GM19043 (cell line): Measurements from ENCODE around the gene CCR5AS.
"Not testable (repeated sequence)": the region's sequence is repeated elsewhere in the genome, so short reads cannot be mapped to it uniquely, and the experiment has no call there.

Source experiments
- ATAC-seq: cut with Tn5 transposase; IDR thresholded peaks from one replicate; pipeline ENCODE4 v1.9.1; 2021; ENCODE audit warnings: low read depth; ENCODE audit not compliant: unreplicated experiment

CCR5AS gene

GRCh38 chr3:46429671-46430070 is 22.8 kb upstream of the CCR5AS start:
- ATAC-seq: no peak

- no peak for ATAC-seq
Measured at GRCh38 chr3:46429250-46429649, 22.4 kb upstream of the CCR5AS start.

- no peak for ATAC-seq
Measured at GRCh38 chr3:46427916-46428833, 21.3 kb upstream of the CCR5AS start.

- ATAC-seq: not testable (repeated sequence)
Measured at GRCh38 chr3:46427404-46427803, 20.5 kb upstream of the CCR5AS start.

DNA sequence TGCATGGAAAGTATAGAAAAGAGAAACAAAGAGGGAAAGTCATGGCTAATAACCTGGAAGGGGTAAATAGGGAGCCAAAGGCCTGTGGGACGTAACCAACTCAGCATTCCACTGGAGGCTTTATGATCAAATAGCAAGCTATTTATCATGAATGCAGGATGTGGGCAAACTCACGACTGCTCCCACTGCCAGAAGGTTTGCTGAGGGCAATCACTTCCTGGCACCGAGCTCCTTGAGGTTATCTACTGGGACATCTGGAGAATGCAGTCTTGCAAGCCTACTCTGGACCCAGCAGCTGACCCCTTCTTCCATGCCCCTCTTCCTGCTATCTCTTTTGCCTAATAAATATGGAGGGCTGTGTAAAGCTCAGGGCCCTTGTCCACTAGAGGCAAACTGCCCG is 19.6 kb upstream of the CCR5AS start:
- not testable (repeated sequence) for ATAC-seq

GRCh38 chr3:46423588-46423987 is 16.7 kb upstream of the CCR5AS start:
- no peak for ATAC-seq

GRCh38 chr3:46422617-46423016 is 15.8 kb upstream of the CCR5AS start:
- no peak for ATAC-seq

- no peak for ATAC-seq
Measured at GRCh38 chr3:46420931-46421330, 14.1 kb upstream of the CCR5AS start.

DNA sequence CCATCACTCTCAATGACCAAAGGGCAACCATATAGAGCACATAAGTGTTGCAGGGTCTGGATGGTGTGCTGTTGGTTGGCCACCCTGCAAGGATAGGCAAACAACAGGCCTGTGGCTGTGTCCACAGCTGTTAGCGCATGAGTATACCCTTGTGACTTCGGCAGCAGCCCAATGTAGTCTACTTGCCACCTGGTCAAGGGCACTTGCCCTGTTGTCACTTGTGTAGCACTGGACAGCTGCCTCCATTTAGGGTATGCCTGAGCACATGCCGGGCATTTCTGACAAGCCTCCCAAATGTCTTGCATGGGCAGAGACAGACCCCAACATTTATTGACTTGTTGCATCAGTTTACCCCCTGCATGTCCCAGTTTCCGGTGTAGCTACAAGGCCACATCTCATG is 12.9 kb upstream of the CCR5AS start:
- no peak for ATAC-seq

DNA sequence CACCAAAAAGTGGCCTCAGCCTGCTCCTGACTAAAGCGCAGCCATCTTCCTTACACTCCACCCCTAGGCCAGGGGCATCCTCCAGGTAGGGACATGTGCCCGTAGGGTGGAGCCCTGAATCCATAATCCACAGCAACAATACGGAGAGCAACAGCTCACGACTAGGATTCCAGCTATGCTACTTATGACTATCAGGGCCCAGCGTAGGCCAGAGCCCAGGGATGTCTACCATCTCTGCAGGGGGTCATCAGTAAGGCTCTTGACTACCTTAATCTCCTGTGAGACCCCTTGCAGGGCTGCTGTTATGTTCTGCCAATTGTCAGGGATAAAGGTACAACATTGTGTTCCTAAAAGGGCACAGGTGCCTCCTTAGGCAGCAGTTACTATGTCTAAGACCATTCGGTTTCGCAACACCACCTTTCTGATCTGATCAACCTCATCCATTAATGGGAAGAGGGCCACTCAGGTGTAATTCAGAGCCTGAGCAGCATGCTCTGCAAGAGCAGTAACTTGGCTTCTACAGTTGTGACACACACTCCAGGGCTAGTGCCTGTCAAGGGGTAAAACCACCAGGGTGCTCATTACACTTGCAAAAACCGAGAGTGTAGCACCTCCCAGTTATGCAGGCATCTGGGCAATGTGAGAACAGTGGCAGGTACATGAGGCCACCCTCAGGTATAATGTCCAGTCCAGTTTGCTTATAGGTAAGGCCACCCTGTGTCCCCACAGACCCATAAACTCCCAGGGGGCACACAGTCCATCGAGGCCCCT is 11.2 kb upstream of the CCR5AS start:
- no peak for ATAC-seq

DNA sequence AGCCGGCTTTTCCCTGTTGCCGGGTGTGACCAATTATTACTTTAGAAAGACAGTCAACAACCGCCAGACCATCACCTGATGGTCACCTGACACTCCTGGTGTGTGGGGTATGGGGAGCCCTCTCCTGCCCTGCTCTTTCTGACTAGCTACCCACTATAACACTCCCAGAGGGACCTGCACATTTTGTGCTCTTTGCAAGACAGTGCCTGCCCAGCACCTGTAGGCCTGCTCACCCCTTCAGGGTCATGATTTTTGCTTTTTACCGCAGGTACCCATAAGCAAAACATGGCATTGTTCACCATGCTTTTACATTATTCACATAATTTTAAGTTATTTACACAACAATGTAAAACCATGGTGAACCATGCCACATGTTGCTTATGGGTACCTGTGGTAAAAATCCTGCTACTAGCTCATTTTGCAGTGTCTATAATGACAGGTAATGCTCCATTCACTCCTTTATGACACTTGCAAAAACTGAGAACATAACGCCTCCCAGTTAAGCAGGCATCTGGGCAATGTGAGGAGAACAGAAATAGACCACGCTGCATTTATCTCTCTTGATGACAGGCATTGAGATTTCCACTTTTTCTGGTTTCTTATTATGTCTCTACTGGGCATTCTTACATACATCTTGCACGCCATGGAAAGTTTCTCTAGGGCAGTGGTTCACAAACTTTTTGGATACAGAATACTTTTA is 10.1 kb upstream of the CCR5AS start:
- no peak for ATAC-seq

DNA sequence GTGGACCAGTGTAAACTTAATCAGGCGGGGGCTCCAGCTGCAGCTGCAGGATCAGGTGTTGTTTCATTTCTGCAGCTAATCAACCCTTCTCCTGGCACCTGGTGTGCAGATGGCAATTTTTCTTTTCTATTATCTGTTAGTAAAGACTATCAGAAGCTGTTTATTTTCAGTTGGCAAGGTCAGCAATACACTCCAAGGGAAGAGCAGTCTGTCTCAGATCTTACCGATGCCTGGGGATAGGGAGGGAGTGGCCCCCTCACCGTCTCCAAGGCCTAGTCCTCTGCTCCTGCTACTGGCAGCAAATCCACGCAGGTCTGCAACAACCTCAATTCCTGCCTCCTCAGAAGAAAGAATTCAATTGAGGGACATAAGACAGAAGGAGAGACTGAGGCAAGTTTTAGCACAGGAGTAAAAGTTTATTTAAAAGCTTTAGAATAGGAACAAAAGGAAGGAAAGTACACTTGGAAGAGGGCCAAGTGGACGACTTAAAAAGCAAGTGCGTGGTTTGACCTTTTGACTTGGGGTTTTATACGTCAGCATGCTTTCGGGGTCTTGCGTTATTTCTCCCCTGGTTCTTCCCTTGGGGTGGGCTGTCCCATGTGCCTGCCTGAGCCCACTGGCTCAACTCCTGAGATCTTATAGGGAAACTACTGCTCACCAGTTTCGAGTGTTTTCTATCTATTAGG is 9.4 kb upstream of the CCR5AS start:
- no peak for ATAC-seq

DNA sequence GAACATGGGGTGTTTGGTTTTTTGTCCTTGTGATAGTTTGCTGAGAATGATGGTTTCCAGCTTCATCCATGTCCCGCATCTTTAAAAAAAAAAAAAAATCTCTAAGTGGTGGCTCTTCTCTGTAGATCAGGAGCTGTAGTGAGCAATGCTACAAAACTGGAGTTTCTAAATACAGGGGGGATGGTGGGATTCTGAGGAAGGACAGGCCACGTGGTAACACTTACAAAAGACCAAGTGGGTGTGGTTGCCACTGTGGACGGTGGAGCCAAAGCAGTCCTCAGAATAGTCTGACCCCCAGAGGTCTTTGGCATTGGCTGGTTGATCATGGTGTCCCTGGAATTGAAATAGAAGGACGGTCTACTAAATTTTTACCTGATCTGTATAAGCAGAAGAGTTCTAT is 7.9 kb upstream of the CCR5AS start:
- no peak for ATAC-seq

DNA sequence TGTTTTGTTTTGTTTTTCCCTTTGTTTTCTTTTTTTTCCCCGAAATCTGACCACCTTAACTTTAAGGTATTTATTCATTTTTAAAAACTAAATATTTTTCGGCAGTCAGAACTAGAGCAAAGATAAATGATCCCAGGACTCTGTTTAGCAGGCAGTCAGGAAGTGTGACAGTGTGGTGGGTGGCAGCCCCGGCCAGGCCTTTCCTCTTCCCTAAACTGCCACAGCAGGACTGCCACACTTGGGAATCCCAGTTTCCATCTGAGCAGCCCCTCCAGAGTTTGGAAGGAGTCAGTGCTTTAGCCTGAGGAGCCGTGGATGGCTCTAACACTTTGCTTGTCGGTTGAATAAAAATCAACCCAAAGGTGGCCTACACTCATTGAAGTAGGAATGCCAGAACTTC is 7.1 kb upstream of the CCR5AS start:
- no peak for ATAC-seq

GRCh38 chr3:46412786-46413298 is 6.0 kb upstream of the CCR5AS start:
- no peak for ATAC-seq

- no peak for ATAC-seq
Measured at GRCh38 chr3:46411271-46411670, 4.4 kb upstream of the CCR5AS start.

GRCh38 chr3:46410669-46411068 is 3.8 kb upstream of the CCR5AS start:
- no peak for ATAC-seq

DNA sequence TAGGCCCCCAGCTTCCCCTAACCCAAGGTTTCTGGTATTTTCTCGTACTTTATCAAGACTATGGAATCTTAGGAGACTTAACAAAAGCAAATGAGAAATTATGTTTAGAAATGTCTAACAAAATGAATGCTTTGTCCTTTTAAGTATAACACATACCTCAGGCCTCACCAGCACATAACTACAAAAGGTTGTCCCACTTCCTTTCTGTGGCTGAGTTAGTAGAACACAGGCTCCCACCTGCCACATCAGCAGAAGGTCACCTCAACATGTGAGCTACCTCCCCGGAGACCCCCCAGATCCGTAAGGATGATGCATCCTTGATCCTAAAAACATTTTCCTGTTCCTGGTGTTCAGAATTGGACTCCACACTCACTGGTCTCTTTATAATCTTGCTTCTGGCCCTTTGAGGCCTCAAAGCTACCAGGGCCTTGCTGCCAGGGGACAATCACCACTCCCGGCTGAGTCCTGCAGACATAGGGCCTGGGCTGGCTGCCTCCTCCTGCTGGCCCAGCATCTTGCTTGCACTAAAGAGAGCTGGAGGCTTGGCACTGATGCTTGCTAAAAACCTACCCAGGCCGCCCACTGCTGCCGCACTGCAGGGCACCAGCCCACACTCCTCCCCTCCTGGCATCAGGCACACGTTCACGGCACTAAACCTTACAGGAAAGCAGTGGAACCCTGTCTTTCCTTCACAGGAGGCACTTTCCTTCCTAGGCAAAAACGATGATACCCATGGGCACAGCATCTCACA is 3.0 kb upstream of the CCR5AS start:
- no peak for ATAC-seq

DNA sequence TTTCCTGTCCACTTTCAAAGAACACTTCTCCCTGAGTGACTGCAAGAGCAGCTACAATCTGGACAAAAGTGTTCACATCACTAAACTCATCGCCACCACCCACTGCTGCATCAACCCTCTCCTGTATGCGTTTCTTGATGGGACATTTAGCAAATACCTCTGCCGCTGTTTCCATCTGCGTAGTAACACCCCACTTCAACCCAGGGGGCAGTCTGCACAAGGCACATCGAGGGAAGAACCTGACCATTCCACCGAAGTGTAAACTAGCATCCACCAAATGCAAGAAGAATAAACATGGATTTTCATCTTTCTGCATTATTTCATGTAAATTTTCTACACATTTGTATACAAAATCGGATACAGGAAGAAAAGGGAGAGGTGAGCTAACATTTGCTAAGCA is 2.0 kb upstream of the CCR5AS start:
- ATAC-seq: no peak

GRCh38 chr3:46407970-46408369 is 1.1 kb upstream of the CCR5AS start:
- no peak for ATAC-seq
